Lower leg skin (tissue), 4 donors: ENCODE measurements around the gene MYH15. TPM values are rescaled to one million over a fixed set of nuclear protein-coding genes. Genes with fewer than 3 reads are reported as not detected.

Source experiments
- DNase-seq, 2 donors: peaks; one replicate each; pipeline ENCODE4 v3.0.0-alpha.2; 2019; ENCODE audit warnings: low spot score in 2 of 2
- H3K4me3 ChIP-seq: fragments of 200-600 bp; sonication (generic); 2 replicates; pipeline ENCODE4 v1.5.1; 2017; ENCODE audit warnings: mild to moderate bottlenecking, low read depth; ENCODE audit not compliant: poor library complexity, severe bottlenecking
- POLR2A ChIP-seq, 2 donors: fragments of 450-650 bp; IDR thresholded peaks; one replicate each; pipeline ENCODE4 v1.6.1; 2016 to 2017; ENCODE audit warnings: antibody characterized with exemption in 2 of 2, mild to moderate bottlenecking in 1 of 2, moderate library complexity in 1 of 2
- WGBS, 2 donors: methylation state at CpG; one replicate each; pipeline ENCODE4 v1.1.5; 2018; 5-methylcytosine and 5-hydroxymethylcytosine counted together
- intact Hi-C: fragments of 100-400 bp; cut with DNase I; formaldehyde crosslinking; loops from one replicate; pipeline ENCODE4 v1.15.0; 2023; ENCODE audit warnings: low total_unique reads
- total RNA-seq, 4 donors: library from RNA; depleted of rRNA; stranded (reverse); fragments of >200 nt; gene quantifications; one replicate each; pipeline ENCODE4 v1.1.0, GENCODE V29; 2016
- TF ChIP-seq, protein P1 (sequence below), 3 donors: fragments of 450-650 bp; IDR thresholded peaks; one replicate each; pipeline ENCODE4 v1.5.1; 2016; ENCODE audit warnings: antibody characterized with exemption in 3 of 3, mild to moderate bottlenecking in 3 of 3, moderate library complexity in 2 of 3

Gene MYH15
- total RNA-seq, 4 donors from 2014 or later: 0.04 to 0.88 (median 0.27) TPM

GRCh38 chr3:108488631-108489030 is 21.8 kb downstream of the MYH15 start:
- no peak overlapping the region for H3K4me3 ChIP-seq
- no peak for DNase-seq
- TF ChIP-seq POLR2A (IDR thresholded peaks at IDR 0.05): no peak
- TF ChIP-seq, protein P1, sequence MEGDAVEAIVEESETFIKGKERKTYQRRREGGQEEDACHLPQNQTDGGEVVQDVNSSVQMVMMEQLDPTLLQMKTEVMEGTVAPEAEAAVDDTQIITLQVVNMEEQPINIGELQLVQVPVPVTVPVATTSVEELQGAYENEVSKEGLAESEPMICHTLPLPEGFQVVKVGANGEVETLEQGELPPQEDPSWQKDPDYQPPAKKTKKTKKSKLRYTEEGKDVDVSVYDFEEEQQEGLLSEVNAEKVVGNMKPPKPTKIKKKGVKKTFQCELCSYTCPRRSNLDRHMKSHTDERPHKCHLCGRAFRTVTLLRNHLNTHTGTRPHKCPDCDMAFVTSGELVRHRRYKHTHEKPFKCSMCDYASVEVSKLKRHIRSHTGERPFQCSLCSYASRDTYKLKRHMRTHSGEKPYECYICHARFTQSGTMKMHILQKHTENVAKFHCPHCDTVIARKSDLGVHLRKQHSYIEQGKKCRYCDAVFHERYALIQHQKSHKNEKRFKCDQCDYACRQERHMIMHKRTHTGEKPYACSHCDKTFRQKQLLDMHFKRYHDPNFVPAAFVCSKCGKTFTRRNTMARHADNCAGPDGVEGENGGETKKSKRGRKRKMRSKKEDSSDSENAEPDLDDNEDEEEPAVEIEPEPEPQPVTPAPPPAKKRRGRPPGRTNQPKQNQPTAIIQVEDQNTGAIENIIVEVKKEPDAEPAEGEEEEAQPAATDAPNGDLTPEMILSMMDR (IDR thresholded peaks at IDR 0.05): no peak
- intact Hi-C loops: no loop called here
- 64 to 87% methylated on average over 1 of the region's 1 CpG for WGBS, 2 donors

DNA sequence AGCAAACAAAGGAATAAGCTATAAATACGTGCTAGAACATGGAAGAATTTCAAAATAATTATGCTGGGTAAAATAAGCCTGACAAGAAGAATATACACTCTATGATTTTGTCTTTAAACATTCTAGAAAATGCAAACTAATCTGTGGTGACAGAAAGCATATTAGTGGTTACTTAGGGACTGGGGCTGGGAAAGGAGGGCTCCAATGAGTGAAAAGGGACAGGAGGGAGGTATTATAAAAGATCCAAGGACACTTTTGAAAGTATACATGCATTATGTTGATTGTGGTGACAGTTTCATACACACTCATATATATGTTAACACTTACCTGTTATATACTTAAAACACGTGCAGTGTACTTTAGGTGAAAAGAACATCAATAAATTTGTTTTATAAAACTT is 23.0 kb downstream of the MYH15 start:
- no peak overlapping the region for H3K4me3 ChIP-seq
- intact Hi-C loops: no loop called here
- TF ChIP-seq POLR2A (IDR thresholded peaks at IDR 0.05): no peak
- TF ChIP-seq, protein P1 (IDR thresholded peaks at IDR 0.05): no peak
- DNase-seq: no peak
- 43 to 45% methylated on average over 2 of the region's 2 CpGs for WGBS, 2 donors

GRCh38 chr3:108486941-108487340 is 23.5 kb downstream of the MYH15 start:
- H3K4me3 ChIP-seq: no peak overlapping the region
- intact Hi-C loops: no loop called here
- TF ChIP-seq, protein P1 (IDR thresholded peaks at IDR 0.05): no peak
- TF ChIP-seq POLR2A (IDR thresholded peaks at IDR 0.05): no peak
- WGBS, 2 donors: 16 to 18% methylated on average over 6 of the region's 6 CpGs
- DNase-seq: no peak

DNA sequence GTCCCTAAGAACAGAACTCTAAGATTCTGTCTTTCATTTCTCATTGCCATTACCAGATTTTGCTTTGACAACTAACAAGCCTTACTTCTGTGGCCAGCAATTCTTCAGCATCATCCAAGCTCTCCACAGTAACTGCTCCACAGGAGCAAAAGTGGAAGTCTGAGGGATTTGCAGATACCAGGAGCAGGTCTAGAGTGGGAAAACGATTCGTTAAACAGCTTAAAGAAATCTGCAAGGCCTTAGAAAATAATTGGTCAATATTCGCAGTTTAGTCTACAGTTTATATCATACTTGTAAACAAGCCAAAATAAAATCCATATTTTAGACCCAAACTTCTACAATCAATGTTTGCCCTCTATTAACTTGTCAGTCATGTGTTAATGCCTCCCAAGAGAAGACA is 24.1 kb downstream of the MYH15 start:
- no peak for DNase-seq
- no peak overlapping the region for H3K4me3 ChIP-seq
- TF ChIP-seq, protein P1 (IDR thresholded peaks at IDR 0.05): no peak
- TF ChIP-seq POLR2A (IDR thresholded peaks at IDR 0.05): no peak
- WGBS, 2 donors: 66 to 73% methylated on average over 3 of the region's 3 CpGs
- intact Hi-C loops: no loop called here

GRCh38 chr3:108485146-108485545 is 25.2 kb downstream of the MYH15 start:
- TF ChIP-seq, protein P1 (IDR thresholded peaks at IDR 0.05): no peak
- no peak for TF ChIP-seq POLR2A (IDR thresholded peaks at IDR 0.05)
- H3K4me3 ChIP-seq: no peak overlapping the region
- DNase-seq: no peak
- 37 to 55% methylated on average over 3 of the region's 3 CpGs for WGBS, 2 donors
- intact Hi-C loops: no loop called here

- 87 to 90% methylated on average over 2 of the region's 2 CpGs for WGBS, 2 donors
- TF ChIP-seq, protein P1 (IDR thresholded peaks at IDR 0.05): no peak
- no peak for TF ChIP-seq POLR2A (IDR thresholded peaks at IDR 0.05)
- intact Hi-C loops: no loop called here
- no peak overlapping the region for H3K4me3 ChIP-seq
- no peak for DNase-seq
Measured at GRCh38 chr3:108479224-108479623, 31.2 kb downstream of the MYH15 start.
